Limb (tissue), 2 donors: ENCODE data around the gene KCNC2.

ENCODE experiments used
- DNase-seq, 2 donors: peaks; one replicate each; pipeline ENCODE4 v3.0.0-alpha.2; 2016; ENCODE audit errors: extremely low spot score in 2 of 2

Gene KCNC2

GRCh38 chr12:75065482-75065881, 144.2 kb downstream of the KCNC2 start:
- DNase-seq = no peak

GRCh38 chr12:75062691-75063090, 146.9 kb downstream of the KCNC2 start:
- no peak for DNase-seq

GRCh38 chr12:75058228-75058627, 151.4 kb downstream of the KCNC2 start:
- no peak for DNase-seq

- DNase-seq = no peak
Observed at GRCh38 chr12:75048767-75049166, 160.9 kb downstream of the KCNC2 start.

- DNase-seq = no peak
Observed at GRCh38 chr12:75047885-75048525, 161.6 kb downstream of the KCNC2 start.

- DNase-seq = no peak
Observed at GRCh38 chr12:75042125-75042524, 167.5 kb downstream of the KCNC2 start.

GRCh38 chr12:75041472-75041871, 168.2 kb downstream of the KCNC2 start:
- DNase-seq = no peak

- no peak for DNase-seq
Observed at GRCh38 chr12:75020068-75020557, 189.5 kb downstream of the KCNC2 start.

- DNase-seq = no peak
Observed at GRCh38 chr12:75011120-75011519, 198.5 kb downstream of the KCNC2 start.

GRCh38 chr12:75007133-75007532, 202.5 kb downstream of the KCNC2 start:
- DNase-seq = no peak

GRCh38 chr12:75000120-75000519, 209.5 kb downstream of the KCNC2 start:
- no peak for DNase-seq

- DNase-seq = no peak
Observed at GRCh38 chr12:74999474-74999873, 210.2 kb downstream of the KCNC2 start.
